Kidney epithelial cell (primary cell): ENCODE data around the gene GRIK3. TPM values are rescaled to one million over a fixed set of nuclear protein-coding genes. Genes with fewer than 3 reads are reported as not detected.

Source experiments
- DNase-seq: peaks from one replicate; pipeline ENCODE4 v3.0.0-alpha.2; 2010; ENCODE audit warnings: low read depth
- H3K27me3 ChIP-seq: 2 replicates; pipeline ENCODE4 v1.6.0; 2011; ENCODE audit warnings: low read length; ENCODE audit not compliant: control insufficient read depth, insufficient read depth
- H3K36me3 ChIP-seq: 2 replicates; pipeline ENCODE4 v1.5.1; 2011; ENCODE audit warnings: low read length; ENCODE audit not compliant: control insufficient read depth, insufficient read depth
- H3K4me3 ChIP-seq: 2 replicates; pipeline ENCODE4 v1.5.1; 2011; ENCODE audit warnings: low read depth, mild to moderate bottlenecking, control low read depth, low read length
- total RNA-seq: library from RNA; depleted of rRNA; stranded (reverse); fragments of >200 nt; gene quantifications from 2 replicates; pipeline ENCODE4 v1.2.3, GENCODE V29; 2015
- TF ChIP-seq, protein P1 (sequence below): IDR thresholded peaks from 2 replicates; pipeline ENCODE4 v1.5.1; 2011; ENCODE audit warnings: mild to moderate bottlenecking, moderate library complexity, low read length, control low read depth, inconsistent platforms; ENCODE audit not compliant: insufficient read depth, poor library complexity, severe bottlenecking

The GRIK3 gene
- total RNA-seq, 1 donor from 2014 or later: under 0.01 TPM

DNA sequence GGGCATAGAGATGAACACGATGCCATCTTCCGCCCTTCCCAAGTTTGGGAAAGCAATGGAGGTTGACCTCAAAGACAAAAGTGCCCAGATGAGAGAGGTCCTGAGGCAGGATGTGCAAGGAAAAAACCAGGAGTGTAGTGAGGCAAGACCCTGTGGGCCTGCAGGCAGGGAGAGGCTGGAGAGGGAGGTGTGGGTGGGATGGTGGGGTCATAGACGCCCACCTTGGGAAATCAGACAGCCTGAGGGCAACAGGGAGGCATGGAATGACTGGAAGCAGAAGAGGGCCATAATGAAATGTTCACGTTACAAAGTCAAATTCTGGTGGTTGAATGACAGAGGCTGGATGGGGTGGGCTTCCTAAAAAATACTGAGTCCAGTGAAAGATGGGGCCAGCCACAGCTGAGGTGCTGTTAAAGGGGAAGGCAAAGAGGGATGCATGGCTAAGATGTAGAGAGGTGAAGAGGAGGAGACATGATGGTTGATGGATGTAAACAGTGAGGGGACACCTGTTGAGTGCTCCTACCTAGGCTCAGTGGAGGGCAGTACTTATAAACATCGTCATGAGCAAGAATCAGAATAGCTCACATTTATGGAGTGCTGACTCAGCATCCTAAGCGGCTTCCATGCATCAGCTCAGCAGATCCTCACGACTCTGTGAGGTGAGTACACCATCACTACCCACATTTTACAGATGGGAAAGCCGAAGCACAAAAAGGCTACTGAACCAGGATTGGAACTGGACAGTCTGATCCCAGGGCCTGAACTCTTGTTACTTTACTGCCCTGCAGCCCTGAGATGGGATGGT is 42.0 kb downstream of the GRIK3 start:
- Histone ChIP-seq H3K27me3 (peaks cover 8% of the 10 kb centered on the region), H3K4me3 (no peak overlapping the region), H3K36me3 (no peaks in the 10 kb centered on the region)
- no peak for DNase-seq
- TF ChIP-seq, protein P1, sequence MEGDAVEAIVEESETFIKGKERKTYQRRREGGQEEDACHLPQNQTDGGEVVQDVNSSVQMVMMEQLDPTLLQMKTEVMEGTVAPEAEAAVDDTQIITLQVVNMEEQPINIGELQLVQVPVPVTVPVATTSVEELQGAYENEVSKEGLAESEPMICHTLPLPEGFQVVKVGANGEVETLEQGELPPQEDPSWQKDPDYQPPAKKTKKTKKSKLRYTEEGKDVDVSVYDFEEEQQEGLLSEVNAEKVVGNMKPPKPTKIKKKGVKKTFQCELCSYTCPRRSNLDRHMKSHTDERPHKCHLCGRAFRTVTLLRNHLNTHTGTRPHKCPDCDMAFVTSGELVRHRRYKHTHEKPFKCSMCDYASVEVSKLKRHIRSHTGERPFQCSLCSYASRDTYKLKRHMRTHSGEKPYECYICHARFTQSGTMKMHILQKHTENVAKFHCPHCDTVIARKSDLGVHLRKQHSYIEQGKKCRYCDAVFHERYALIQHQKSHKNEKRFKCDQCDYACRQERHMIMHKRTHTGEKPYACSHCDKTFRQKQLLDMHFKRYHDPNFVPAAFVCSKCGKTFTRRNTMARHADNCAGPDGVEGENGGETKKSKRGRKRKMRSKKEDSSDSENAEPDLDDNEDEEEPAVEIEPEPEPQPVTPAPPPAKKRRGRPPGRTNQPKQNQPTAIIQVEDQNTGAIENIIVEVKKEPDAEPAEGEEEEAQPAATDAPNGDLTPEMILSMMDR: no peak

DNA sequence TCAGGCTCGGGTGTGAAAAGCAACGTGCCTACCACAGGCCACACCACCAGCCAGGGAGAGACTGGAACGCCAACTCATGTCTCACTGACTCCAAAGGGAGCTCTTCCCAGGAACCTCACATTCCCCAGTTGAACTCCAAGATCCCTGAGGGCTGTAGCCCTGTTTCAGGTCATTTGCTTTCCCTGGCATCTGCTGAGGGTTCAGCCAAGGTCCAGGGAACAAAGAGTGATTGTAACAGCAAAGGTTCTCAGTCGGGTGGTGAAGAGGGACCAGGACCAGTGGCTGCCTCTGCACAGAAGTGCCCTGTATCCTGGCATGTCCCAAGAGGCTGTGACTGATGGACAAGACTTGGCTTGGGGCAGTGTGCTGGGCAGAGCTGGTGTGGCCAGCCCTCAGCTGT is 42.8 kb downstream of the GRIK3 start:
- TF ChIP-seq, protein P1: no peak
- DNase-seq: no peak
- no peak overlapping the region for H3K4me3 ChIP-seq
- no peaks in the 10 kb centered on the region for H3K36me3 ChIP-seq
- peaks cover 8% of the 10 kb centered on the region for H3K27me3 ChIP-seq

DNA sequence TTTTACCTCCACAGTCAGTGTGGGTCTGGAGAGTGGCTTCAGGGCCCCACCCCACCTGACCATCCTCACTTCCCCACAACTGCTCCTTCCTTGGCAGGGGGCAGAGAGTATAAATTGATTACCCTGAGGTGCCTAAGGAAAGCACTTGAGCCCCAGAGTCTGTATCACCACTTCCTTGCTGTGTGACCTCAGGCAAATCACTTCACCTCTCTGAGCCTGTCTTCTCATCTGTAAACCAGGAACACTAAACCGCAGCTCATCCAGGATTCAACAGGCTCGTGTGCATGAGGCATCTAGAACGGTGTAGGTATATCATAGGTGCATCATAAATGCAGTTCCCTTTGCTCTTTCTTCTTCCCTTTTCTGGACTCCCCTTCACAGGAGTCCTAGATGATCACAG is 43.4 kb downstream of the GRIK3 start:
- TF ChIP-seq, protein P1: no peak
- H3K4me3 ChIP-seq: no peak overlapping the region
- H3K27me3 ChIP-seq: peaks cover 8% of the 10 kb centered on the region
- DNase-seq: no peak
- H3K36me3 ChIP-seq: no peaks in the 10 kb centered on the region

DNA sequence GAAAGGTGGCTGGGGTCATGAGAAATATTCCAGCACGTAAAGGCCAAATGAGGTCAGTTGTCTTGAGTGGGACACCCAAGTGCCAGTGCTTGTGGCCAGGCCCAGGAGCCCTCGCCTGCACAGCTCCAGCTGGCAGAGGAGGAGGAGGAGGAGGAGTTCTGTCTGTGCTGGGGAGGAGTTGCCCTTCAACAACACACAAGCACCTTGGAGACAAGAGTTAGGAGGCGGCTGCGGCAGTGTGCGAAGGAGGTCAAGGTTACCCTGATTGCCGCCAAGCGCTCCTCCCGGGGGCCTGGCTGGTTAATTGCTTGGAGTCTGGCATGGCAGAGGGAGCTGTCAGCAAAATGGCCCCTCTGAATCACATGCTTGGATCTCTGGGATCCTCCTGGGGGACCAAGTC is 45.1 kb downstream of the GRIK3 start:
- no peak for DNase-seq
- H3K27me3 ChIP-seq: peaks cover 8% of the 10 kb centered on the region
- TF ChIP-seq, protein P1: no peak
- no peak overlapping the region for H3K4me3 ChIP-seq
- H3K36me3 ChIP-seq: no peaks in the 10 kb centered on the region

DNA sequence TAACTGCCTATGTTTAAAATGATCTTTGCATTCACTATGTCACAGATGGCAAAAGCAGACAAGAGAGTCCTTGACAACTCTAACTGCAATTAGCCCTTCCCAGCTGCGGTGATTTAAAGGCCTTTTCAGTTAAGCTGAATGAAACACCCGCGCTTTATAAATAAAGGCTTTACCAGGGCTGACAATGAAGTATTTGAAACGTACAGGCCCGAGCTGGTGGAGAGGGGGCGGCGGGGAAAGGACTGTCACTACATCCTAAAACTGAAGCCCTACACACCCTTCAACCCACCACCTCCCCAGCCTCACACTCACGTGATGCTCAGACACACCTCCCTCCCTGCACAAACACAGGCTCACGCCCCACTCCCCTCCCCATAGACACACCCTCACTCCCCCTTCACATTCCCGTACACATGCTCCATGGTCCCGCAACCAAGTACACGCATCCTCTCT is 45.5 kb downstream of the GRIK3 start:
- TF ChIP-seq, protein P1: no peak
- Histone ChIP-seq H3K4me3 (no peak overlapping the region), H3K36me3 (no peaks in the 10 kb centered on the region), H3K27me3 (peaks cover 8% of the 10 kb centered on the region)
- no peak for DNase-seq

DNA sequence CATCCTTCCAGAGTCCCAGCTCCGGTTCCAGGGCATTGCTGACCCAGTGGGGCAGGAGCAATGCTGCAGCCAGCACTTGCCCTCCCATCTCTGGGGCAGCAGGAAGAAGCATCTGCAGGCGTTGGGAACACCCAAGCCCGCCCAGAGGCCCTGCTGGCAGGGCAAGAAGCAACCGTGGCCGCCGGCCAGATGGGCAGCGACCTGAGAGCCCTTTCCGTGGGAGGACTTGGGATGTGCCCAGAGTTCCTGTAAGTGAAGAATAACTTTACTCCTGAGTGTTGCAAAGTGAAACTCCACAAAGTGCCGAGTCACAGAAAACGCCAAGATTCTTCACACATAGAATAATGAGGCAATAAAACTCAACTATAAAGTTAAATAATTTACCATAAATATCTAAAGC is 46.0 kb downstream of the GRIK3 start:
- no peak overlapping the region for H3K4me3 ChIP-seq
- TF ChIP-seq, protein P1: no peak
- no peak for DNase-seq
- H3K27me3 ChIP-seq: peaks cover 8% of the 10 kb centered on the region
- no peaks in the 10 kb centered on the region for H3K36me3 ChIP-seq
